ENCODE data around the gene NBPF8.
"Not testable (repeated sequence)": the region's sequence is repeated elsewhere in the genome, so short reads cannot be mapped to it uniquely, and the experiment has no call there.

DNA sequence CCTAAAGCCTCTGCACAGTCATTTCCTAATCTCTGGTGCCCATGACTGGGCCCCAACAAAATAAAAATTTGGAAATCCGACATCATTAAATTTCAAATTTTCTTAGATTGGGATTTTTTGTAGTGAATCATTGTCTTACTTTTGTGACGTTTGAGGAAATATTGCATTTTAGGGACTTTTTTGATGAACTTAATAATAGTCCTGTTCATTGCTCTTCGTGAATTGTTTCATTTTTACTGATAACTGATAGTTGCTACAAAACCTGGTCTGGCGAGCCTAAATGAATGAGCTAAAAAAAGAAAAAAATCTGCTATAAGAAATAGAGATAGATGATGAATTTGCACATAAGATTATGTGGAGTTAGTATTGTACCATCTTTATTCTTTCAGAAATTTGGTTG, 23.5 kb upstream of the NBPF8 start:
- TF ChIP-seq POLR2A (IDR thresholded peaks at IDR 0.05; ENCODE audit: low read depth, low read length); POLR2AphosphoS5 (IDR thresholded peaks at IDR 0.05; ENCODE audit: insufficient read depth, low read depth, low read length); JUN (IDR thresholded peaks at IDR 0.05; ENCODE audit: borderline replicate concordance, insufficient read depth, insufficient read length, low read depth); EZH2 (IDR thresholded peaks at IDR 0.05; ENCODE audit: borderline replicate concordance, low read depth, low read length, severe bottlenecking): not testable (repeated sequence)
- TF ChIP-seq, protein P1, sequence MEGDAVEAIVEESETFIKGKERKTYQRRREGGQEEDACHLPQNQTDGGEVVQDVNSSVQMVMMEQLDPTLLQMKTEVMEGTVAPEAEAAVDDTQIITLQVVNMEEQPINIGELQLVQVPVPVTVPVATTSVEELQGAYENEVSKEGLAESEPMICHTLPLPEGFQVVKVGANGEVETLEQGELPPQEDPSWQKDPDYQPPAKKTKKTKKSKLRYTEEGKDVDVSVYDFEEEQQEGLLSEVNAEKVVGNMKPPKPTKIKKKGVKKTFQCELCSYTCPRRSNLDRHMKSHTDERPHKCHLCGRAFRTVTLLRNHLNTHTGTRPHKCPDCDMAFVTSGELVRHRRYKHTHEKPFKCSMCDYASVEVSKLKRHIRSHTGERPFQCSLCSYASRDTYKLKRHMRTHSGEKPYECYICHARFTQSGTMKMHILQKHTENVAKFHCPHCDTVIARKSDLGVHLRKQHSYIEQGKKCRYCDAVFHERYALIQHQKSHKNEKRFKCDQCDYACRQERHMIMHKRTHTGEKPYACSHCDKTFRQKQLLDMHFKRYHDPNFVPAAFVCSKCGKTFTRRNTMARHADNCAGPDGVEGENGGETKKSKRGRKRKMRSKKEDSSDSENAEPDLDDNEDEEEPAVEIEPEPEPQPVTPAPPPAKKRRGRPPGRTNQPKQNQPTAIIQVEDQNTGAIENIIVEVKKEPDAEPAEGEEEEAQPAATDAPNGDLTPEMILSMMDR (IDR thresholded peaks at IDR 0.05; ENCODE audit: extremely low read depth in 1 of 2, insufficient read depth in 1 of 2, low read depth in 1 of 2, low read length in 2 of 2): not testable (repeated sequence)
